Measurements from ENCODE around the gene AUNIP. TPM values are rescaled to one million over a fixed set of nuclear protein-coding genes. Genes with fewer than 3 reads are reported as not detected.

The AUNIP gene, protein sequence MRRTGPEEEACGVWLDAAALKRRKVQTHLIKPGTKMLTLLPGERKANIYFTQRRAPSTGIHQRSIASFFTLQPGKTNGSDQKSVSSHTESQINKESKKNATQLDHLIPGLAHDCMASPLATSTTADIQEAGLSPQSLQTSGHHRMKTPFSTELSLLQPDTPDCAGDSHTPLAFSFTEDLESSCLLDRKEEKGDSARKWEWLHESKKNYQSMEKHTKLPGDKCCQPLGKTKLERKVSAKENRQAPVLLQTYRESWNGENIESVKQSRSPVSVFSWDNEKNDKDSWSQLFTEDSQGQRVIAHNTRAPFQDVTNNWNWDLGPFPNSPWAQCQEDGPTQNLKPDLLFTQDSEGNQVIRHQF
- total RNA-seq (2014; rRNA removed) (17.6 and 22.2 TPM in 2 replicates), Bru-seq, nascent RNA (percentile 59 among the genes with signal in this experiment), BruChase-seq, experiment 1, labeled RNA remaining after a 6-hour chase (percentile 54 among the genes with signal in this experiment), BruChase-seq, experiment 2, labeled RNA remaining after a 2-hour chase (percentile 46 among the genes with signal in this experiment)
- long read RNA-seq, transcript AUNIP-201 (3 exons, 2,116 nt) = major isoform, 5 of 5 reads
- long read RNA-seq, partial matches to known transcripts = 0 of 5 reads
- long read RNA-seq, other reads (novel, unspliced or antisense) = 0 of 5 reads

DNA sequence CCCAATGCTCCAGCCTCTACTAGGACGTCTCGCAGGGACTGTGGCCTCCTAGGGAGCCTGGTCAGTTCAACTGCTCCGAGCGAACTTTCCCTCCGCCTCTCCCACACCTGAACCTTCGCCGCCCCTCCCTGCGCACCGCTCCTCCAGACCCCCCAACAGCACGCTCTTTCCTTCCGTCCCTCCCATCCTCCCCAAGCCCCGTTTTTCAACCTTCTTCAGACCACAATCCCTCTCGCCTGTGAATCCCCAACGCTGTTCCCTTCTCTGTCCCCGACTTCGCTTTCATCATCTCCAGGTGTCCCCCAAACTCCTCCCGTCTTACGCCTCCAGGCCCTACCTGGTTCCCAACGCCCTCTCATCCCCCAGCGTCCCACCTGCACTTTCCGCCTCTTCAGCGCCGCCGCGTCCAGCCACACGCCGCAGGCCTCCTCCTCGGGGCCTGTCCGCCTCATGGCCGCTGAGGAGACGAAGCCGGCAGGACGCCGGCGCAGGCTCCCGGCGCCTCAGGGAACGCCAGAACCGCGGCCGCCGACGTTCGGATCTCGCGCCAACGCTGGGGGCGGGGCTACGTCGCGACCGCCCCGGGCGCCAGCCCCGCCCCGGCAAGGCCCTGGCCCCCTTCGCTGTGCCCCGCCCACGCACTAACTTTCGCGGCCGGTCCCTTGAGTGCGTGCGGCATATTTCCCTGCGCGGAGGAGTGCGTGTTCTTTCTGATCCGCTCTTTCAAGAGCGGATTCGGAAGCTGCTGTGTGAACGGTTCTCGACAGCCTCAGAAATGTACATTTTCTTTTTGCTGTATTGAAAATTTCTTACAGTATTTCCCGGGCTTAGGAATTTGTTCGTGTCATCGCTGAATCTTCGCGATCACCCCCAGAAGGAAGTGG is at the start of gene AUNIP:
TSS of gene AUNIP (minus strand) at position 552 of the 884 bp plus-strand sequence. CDS start at position 452, 100 bp downstream.
- peak within 1 kb of the TSS; percentile 89 for H3K9ac ChIP-seq (ENCODE audit: low read length)
- H3K36me3 ChIP-seq (ENCODE audit: low read depth, low read length) = no peaks in the 10 kb centered on the region
- ChIA-PET POLR2A (ENCODE audit: unreplicated experiment) (interaction anchor here (0.7 kb wide), 1 partner anchor 339 kb away, joined by 3 read pairs; no protein-coding TSS in a partner anchor), CTCF (interaction anchor here (0.6 kb wide), 1 partner anchor 138 kb away, joined by 3 read pairs; the partner anchor contains the start of gene PAFAH2)
- H3K27ac ChIP-seq (ENCODE audit: low read length) = peak within 1 kb of the TSS; percentile 45
- DNase-seq (peak; percentile 93), ATAC-seq (peak; percentile 84)
- BruUV-seq (replicated peaks) = TSS peak; percentile 96
- TF ChIP-seq, protein P1, sequence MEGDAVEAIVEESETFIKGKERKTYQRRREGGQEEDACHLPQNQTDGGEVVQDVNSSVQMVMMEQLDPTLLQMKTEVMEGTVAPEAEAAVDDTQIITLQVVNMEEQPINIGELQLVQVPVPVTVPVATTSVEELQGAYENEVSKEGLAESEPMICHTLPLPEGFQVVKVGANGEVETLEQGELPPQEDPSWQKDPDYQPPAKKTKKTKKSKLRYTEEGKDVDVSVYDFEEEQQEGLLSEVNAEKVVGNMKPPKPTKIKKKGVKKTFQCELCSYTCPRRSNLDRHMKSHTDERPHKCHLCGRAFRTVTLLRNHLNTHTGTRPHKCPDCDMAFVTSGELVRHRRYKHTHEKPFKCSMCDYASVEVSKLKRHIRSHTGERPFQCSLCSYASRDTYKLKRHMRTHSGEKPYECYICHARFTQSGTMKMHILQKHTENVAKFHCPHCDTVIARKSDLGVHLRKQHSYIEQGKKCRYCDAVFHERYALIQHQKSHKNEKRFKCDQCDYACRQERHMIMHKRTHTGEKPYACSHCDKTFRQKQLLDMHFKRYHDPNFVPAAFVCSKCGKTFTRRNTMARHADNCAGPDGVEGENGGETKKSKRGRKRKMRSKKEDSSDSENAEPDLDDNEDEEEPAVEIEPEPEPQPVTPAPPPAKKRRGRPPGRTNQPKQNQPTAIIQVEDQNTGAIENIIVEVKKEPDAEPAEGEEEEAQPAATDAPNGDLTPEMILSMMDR (conservative IDR thresholded peaks at IDR 0.05; ENCODE audit: low read depth, low read length) = no peak
- no peak for TF ChIP-seq EZH2phosphoT487 (IDR thresholded peaks at IDR 0.05; ENCODE audit: borderline replicate concordance, low read length)
- TF ChIP-seq EZH2 (IDR thresholded peaks at IDR 0.05; ENCODE audit: low read length, unreplicated experiment) = no peak
- H3K4me2 ChIP-seq (ENCODE audit: low read length) = peak within 1 kb of the TSS; percentile 85
- 0 out of 2 replicates have a peak, but pooled peaks cover 7% of the 10 kb centered on the region for H3K4me1 ChIP-seq (ENCODE audit: insufficient read depth, low read length)
- intact Hi-C loops (cut with micrococcal nuclease) = no loop called here
- peaks cover 50% of the 10 kb centered on the region for H3K79me2 ChIP-seq (ENCODE audit: low read length)
- H3K27me3 ChIP-seq (ENCODE audit: low read length) = no peaks in the 10 kb centered on the region
- H2AFZ ChIP-seq (ENCODE audit: low read length) = peak within 1 kb of the TSS; percentile 86
- H3K4me3 ChIP-seq (ENCODE audit: low read length) = peak within 1 kb of the TSS; percentile 79
- no peaks in the 10 kb centered on the region for H3K9me2 ChIP-seq (replicated peaks; ENCODE audit: low read length)
- peaks cover 3% of the 10 kb centered on the region; the same call in 1 of the 2 replicates for H4K20me1 ChIP-seq (ENCODE audit: low read length)
- no peaks in the 10 kb centered on the region for H3K9me3 ChIP-seq (ENCODE audit: low read length)
- H3F3A ChIP-seq (ENCODE audit: low read length, unreplicated experiment) = no peaks in the 10 kb centered on the region

DNA sequence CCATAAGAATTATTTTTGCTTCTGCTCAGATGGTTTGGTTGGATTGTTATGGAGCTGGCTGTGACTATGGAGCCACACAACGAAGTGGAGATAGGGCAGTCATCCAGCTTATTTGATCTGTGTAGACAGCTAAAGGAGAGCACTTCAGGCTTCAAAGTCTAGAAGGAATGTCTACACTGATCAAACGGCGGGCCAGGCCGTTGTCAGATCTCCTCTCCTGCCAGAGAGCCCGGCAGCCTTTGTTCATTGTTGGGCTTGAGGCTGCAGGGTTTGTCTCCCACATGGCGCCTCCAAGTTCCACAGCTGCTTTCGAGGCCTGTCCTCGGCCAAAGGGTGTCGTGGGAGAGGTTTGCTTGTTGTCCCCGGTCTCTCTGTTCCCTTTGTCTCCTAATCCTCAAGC is 49.8 kb upstream of the AUNIP start:
- TF ChIP-seq, protein P1 (conservative IDR thresholded peaks at IDR 0.05; ENCODE audit: low read depth, low read length) = no peak
- no peak for TF ChIP-seq EZH2phosphoT487 (IDR thresholded peaks at IDR 0.05; ENCODE audit: borderline replicate concordance, low read length)
- TF ChIP-seq EZH2 (IDR thresholded peaks at IDR 0.05; ENCODE audit: low read length, unreplicated experiment) = no peak

More for the DNA sequence above, 49.8 kb upstream of the AUNIP start:
- no peaks in the 10 kb centered on the region for H3F3A ChIP-seq (ENCODE audit: low read length, unreplicated experiment)
- H3K9me3 ChIP-seq (ENCODE audit: low read length) = no peaks in the 10 kb centered on the region
- H3K9me2 ChIP-seq (replicated peaks; ENCODE audit: low read length) = no peaks in the 10 kb centered on the region
- no peak overlapping the region for H3K9ac ChIP-seq (ENCODE audit: low read length)
- H4K20me1 ChIP-seq (ENCODE audit: low read length) = peaks cover 8% of the 10 kb centered on the region; the same call in 1 of the 2 replicates
- no TSS peak for BruUV-seq (replicated peaks)
- ATAC-seq (no peak), DNase-seq (no peak)
- no peaks in the 10 kb centered on the region for H3K36me3 ChIP-seq (ENCODE audit: low read depth, low read length)
- no peaks in the 10 kb centered on the region for H3K27me3 ChIP-seq (ENCODE audit: low read length)
- no peak overlapping the region for H3K4me2 ChIP-seq (ENCODE audit: low read length)
- ChIA-PET POLR2A (ENCODE audit: unreplicated experiment) (interaction anchor here (0.9 kb wide), 1 partner anchor 85 kb away, joined by 4 read pairs; no protein-coding TSS in a partner anchor), CTCF (no interaction called here)
- H3K4me1 ChIP-seq (ENCODE audit: insufficient read depth, low read length) = peaks cover 26% of the 10 kb centered on the region
- H2AFZ ChIP-seq (ENCODE audit: low read length) = no peak overlapping the region
- no peak overlapping the region for H3K4me3 ChIP-seq (ENCODE audit: low read length)
- intact Hi-C loops (cut with micrococcal nuclease) = no loop called here
- peaks cover 13% of the 10 kb centered on the region for H3K79me2 ChIP-seq (ENCODE audit: low read length)
- H3K27ac ChIP-seq (ENCODE audit: low read length) = no peak overlapping the region
